GM23248 (cell line): ENCODE measurements around the gene DUOX2.

Experiments
- EZH2 ChIP-seq: fragments of 200-600 bp; sonication (generic); IDR thresholded peaks from 2 replicates; pipeline ENCODE4 v1.6.1; 2018; ENCODE audit warnings: antibody characterized with exemption, mild to moderate bottlenecking; ENCODE audit not compliant: insufficient read depth, poor library complexity, severe bottlenecking
- EZH2phosphoT487 ChIP-seq: fragments of 200-600 bp; sonication (generic); IDR thresholded peaks from 2 replicates; pipeline ENCODE4 v1.6.1; 2018; ENCODE audit warnings: antibody characterized with exemption, moderate library complexity, mild to moderate bottlenecking, low read depth; ENCODE audit not compliant: insufficient read depth

- no peak for TF ChIP-seq EZH2
- TF ChIP-seq EZH2phosphoT487: no peak
Observed at GRCh38 chr15:45083223-45083622, 30.7 kb downstream of the DUOX2 start.
